ENCODE measurements around the gene HIPK2. TPM values are rescaled to one million over a fixed set of nuclear protein-coding genes. Genes with fewer than 3 reads are reported as not detected.
"Not testable (repeated sequence)": the region's sequence is repeated elsewhere in the genome, so short reads cannot be mapped to it uniquely, and the experiment has no call there.

Gene HIPK2
- total RNA-seq, 1 experiment from 2014 or later: 0.17 TPM

- DNase-seq (ENCODE audit: low spot score): no peak
- in situ Hi-C loops (cut with HindIII; ENCODE audit: low sequenced_read_pairs): no loop called here
These were observed 94.5 kb downstream of the HIPK2 start for GRCh38 chr7:139683137-139683921.

- no peak for DNase-seq (ENCODE audit: low spot score)
- in situ Hi-C loops (cut with HindIII; ENCODE audit: low sequenced_read_pairs): no loop called here
These were observed 95.4 kb downstream of the HIPK2 start for GRCh38 chr7:139682136-139683013.

- DNase-seq (ENCODE audit: low spot score): no peak
- in situ Hi-C loops (cut with HindIII; ENCODE audit: low sequenced_read_pairs): no loop called here
These were observed 96.0 kb downstream of the HIPK2 start for GRCh38 chr7:139681812-139682135.

- DNase-seq (ENCODE audit: low spot score): no peak
- in situ Hi-C loops (cut with HindIII; ENCODE audit: low sequenced_read_pairs): no loop called here
These were observed 96.4 kb downstream of the HIPK2 start for GRCh38 chr7:139681463-139681755.

- in situ Hi-C loops (cut with HindIII; ENCODE audit: low sequenced_read_pairs): no loop called here
- no peak for DNase-seq (ENCODE audit: low spot score)
These were observed 96.9 kb downstream of the HIPK2 start for GRCh38 chr7:139680676-139681462.

GRCh38 chr7:139679731-139680594 lies 97.8 kb downstream of the HIPK2 start:
- in situ Hi-C loops (cut with HindIII; ENCODE audit: low sequenced_read_pairs): no loop called here

GRCh38 chr7:139676390-139676789 lies 101.4 kb downstream of the HIPK2 start:
- in situ Hi-C loops (cut with HindIII; ENCODE audit: low sequenced_read_pairs): no loop called here
- no peak for DNase-seq (ENCODE audit: low spot score)

More at GRCh38 chr7:139679731-139680594, 97.8 kb downstream of the HIPK2 start:
- DNase-seq (ENCODE audit: low spot score): no peak

- peak; percentile 69 for DNase-seq (ENCODE audit: low spot score)
- in situ Hi-C loops (cut with HindIII; ENCODE audit: low sequenced_read_pairs): no loop called here
These were observed 102.4 kb downstream of the HIPK2 start for GRCh38 chr7:139675127-139676125.

GRCh38 chr7:139674752-139675126 lies 103.1 kb downstream of the HIPK2 start:
- no peak for DNase-seq (ENCODE audit: low spot score)
- in situ Hi-C loops (cut with HindIII; ENCODE audit: low sequenced_read_pairs): no loop called here

GRCh38 chr7:139674341-139674740 lies 103.5 kb downstream of the HIPK2 start:
- in situ Hi-C loops (cut with HindIII; ENCODE audit: low sequenced_read_pairs): no loop called here
- DNase-seq (ENCODE audit: low spot score): peak; percentile 37

GRCh38 chr7:139673762-139674161 lies 104.0 kb downstream of the HIPK2 start:
- no peak for DNase-seq (ENCODE audit: low spot score)
- in situ Hi-C loops (cut with HindIII; ENCODE audit: low sequenced_read_pairs): no loop called here

GRCh38 chr7:139673230-139673629 lies 104.6 kb downstream of the HIPK2 start:
- no peak for DNase-seq (ENCODE audit: low spot score)
- in situ Hi-C loops (cut with HindIII; ENCODE audit: low sequenced_read_pairs): no loop called here

- in situ Hi-C loops (cut with HindIII; ENCODE audit: low sequenced_read_pairs): no loop called here
- no peak for DNase-seq (ENCODE audit: low spot score)
These were observed 105.8 kb downstream of the HIPK2 start for GRCh38 chr7:139671967-139672366.

- in situ Hi-C loops (cut with HindIII; ENCODE audit: low sequenced_read_pairs): not testable (repeated sequence)
These were observed 107.1 kb downstream of the HIPK2 start for GRCh38 chr7:139670662-139671061.

GRCh38 chr7:139669106-139670061 lies 108.4 kb downstream of the HIPK2 start:
- DNase-seq (ENCODE audit: low spot score): no peak
- in situ Hi-C loops (cut with HindIII; ENCODE audit: low sequenced_read_pairs): no loop called here

More at GRCh38 chr7:139670662-139671061, 107.1 kb downstream of the HIPK2 start:
- DNase-seq (ENCODE audit: low spot score): not testable (repeated sequence)

- DNase-seq (ENCODE audit: low spot score): no peak
- in situ Hi-C loops (cut with HindIII; ENCODE audit: low sequenced_read_pairs): no loop called here
These were observed 110.4 kb downstream of the HIPK2 start for GRCh38 chr7:139667377-139667776.

- DNase-seq (ENCODE audit: low spot score): no peak
- in situ Hi-C loops (cut with HindIII; ENCODE audit: low sequenced_read_pairs): no loop called here
These were observed 111.3 kb downstream of the HIPK2 start for GRCh38 chr7:139666501-139666900.

Measured in G401 (cell line).